ENCODE data around the gene SAMD1.

DNA sequence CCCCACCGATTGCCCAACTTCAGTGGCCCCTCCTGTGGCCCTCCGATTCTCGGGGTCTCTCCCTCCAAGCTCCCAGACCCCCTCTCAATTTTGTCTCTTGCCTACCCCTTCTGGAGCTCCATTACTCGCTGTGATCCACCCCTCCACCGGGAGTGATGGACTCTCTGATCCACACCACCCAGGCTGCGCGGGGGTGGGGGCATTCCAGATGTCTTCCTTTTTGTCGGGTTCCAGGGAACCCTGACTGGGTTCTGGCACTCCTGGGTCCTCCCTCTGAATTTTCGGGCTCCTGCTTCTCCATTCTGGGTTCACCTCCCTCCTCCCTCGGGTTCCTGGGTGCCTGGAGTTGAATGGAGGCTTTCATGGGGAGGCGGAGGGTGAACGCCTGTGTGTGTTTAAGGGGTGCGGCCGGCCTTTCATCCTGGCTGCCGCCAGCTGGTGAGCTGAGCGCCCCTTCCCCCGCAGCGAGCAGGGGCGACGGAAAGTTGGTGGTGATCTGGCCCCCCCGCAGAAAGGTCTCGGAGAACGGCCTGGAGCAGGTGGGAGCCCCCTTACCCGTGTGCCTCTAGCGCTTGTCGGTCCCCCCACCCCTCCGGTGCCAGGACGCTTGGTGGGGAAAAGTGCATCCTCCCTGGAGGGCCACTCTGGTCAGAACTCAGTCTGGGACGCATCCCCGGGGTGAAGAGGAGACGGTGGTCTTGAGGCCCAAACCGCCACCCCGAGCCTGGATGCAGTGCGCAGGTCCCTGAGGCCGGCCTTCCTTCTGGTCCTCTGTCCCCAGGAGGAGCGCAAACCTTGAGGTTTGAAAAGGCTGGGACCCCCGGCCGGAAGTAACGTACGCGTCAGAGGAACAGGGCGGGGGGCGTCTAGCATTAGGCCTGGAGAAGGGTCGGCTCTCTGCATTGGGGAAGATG is 16.4 kb downstream of the SAMD1 start:
- TF ChIP-seq CTCF (IDR thresholded peaks at IDR 0.05; ENCODE audit: insufficient read depth, low read length) (no peak), GABPA (IDR thresholded peaks at IDR 0.05; ENCODE audit: low read depth) (no peak), REST (IDR thresholded peaks at IDR 0.05; ENCODE audit: insufficient replicate concordance, low read depth) (no peak)

Measured in HL-60 (cell line).